IPS DF 6.9 (cell line): ENCODE data around the gene NUDT14.

Source experiments
- DNase-seq: peaks from one replicate; pipeline ENCODE4 v3.0.0-alpha.2; 2013; ENCODE audit warnings: low read depth, low spot score
- H3K27ac ChIP-seq: one replicate; pipeline ENCODE4 v1.5.1; 2013; ENCODE audit warnings: low read length, control low read depth
- H3K27me3 ChIP-seq: 2 replicates; pipeline ENCODE4 v1.6.1; 2013; ENCODE audit warnings: mild to moderate bottlenecking, low read length; ENCODE audit not compliant: control insufficient read depth, insufficient read depth
- H3K36me3 ChIP-seq: 2 replicates; pipeline ENCODE4 v1.6.1; 2013; ENCODE audit warnings: low read length; ENCODE audit not compliant: control insufficient read depth, insufficient read depth
- H3K4me1 ChIP-seq: 2 replicates; pipeline ENCODE4 v1.6.1; 2013; ENCODE audit warnings: low read length; ENCODE audit not compliant: control insufficient read depth, insufficient read depth
- H3K4me3 ChIP-seq: 2 replicates; pipeline ENCODE4 v1.5.1; 2013; ENCODE audit warnings: mild to moderate bottlenecking, low read length
- H3K9me3 ChIP-seq: 2 replicates; pipeline ENCODE4 v1.6.1; 2013; ENCODE audit warnings: low read length, inconsistent platforms; ENCODE audit not compliant: control insufficient read depth, insufficient read depth
- WGBS: extraction: QIAGEN DNeasy Blood & Tissue Kit; methylation state at CpG from one replicate; pipeline ENCODE4 v1.1.7; 2013; ENCODE audit warnings: mixed read lengths, missing lambda C conversion rate; ENCODE audit not compliant: insufficient read length, insufficient coverage; 5-methylcytosine and 5-hydroxymethylcytosine counted together

NUDT14 gene

DNA sequence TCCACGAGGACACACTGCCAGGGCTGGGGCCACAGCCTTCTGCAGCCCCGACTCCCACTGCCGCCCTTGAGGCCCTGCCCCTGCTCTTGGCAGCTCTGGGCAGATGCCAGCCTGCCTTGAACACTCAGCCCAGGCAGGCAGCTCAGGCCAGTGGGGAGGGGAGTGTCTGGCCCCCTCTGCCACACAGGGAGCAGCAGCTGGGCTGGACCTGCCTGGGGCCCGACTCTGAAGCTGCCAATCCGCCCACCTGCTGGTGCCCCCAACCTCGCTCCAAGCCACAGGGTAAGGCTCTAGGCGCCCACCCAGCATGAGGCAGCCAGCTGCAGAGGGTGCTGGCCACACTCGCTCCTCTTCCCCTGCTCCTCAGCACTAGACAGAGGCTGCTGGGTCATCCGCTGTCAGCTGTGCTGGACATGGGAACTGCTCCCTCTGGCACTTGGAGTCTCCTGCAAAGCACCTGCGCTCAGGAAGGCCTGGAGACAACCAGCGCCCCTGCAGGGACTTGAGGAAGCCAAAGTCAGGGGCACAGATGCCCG is 24.6 kb upstream of the NUDT14 start:
- WGBS = no CpG with 5 or more reads among the region's 12 CpGs
- Histone ChIP-seq H3K4me1 (peaks cover 2% of the 10 kb centered on the region; the same call in 1 of the 2 replicates), H3K4me3 (no peak overlapping the region), H3K27ac (no peak overlapping the region), H3K27me3 (no peaks in the 10 kb centered on the region), H3K9me3 (no peaks in the 10 kb centered on the region), H3K36me3 (peaks cover 3% of the 10 kb centered on the region; the same call in 1 of the 2 replicates)
- no peak for DNase-seq

DNA sequence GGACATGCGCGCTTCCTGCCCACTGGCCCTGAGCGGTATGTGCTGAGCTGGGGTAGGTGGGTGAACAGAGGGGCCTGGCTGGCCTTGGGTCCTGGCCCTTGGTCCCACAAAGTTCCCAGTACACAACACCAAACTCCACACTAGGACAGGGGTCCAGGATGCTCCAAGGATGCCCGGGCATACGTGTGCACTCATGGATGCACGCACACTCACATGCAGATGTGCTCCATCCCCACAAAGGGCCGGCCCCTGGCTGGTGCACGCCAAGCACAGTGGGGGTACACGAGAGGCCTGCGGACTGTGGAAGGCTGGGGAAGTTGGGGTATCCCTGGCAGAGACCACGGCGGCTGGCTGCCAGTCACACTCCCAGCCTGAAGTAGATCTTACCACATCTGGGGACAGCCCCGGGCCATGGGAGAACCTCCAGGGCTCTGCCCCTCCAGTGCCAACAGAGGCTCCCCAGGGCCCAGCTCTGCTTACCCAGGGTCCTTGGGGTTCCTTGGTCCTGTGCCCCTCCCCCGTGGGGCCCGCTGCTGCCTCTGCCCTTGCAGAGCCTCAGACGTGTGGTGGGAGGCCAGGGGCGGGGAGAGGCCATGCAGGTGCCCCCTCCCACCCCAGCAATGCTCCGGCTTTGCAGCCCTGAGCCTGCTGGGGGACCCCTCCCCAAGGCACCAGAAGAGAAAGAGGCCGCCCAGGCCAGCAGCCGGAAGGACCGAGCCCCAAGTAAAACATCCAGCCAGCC is 24.0 kb upstream of the NUDT14 start:
- WGBS = no CpG with 5 or more reads among the region's 21 CpGs

DNA sequence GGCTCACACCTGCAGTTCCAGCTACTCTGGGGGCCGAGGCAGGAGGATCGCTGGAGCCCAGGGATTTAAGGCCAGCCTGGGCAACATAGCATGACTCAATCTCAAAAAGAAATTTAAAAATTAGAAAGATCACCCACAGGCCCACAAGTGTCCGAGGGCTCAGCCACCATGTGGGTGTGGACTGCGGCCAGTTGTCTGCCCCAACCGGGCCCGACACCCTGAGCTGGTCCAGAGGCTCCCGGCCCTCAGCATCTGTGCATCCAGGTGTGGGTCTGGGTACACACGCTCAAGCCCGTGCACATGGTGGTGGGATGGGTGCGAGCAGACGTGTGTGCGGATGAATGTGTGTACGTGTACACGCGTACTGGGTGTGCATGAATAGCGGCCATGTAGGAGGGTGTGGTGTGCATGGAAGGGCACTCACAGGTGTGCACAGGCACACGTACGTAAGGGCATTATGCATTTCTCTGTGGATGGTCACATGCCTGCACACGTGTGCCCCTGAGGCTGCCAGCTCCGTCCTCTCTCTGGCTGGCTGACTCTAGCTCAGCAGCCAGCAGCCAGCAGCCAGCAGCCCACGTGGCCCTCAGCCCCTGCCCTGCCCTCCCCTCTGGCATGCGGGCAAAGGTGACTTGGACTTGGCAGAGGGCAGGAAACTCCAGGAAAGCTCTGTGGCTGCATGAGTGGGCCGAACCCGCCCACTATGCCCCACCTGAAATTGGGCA is 23.3 kb upstream of the NUDT14 start:
- peaks cover 3% of the 10 kb centered on the region; the same call in 1 of the 2 replicates for H3K36me3 ChIP-seq
- no peaks in the 10 kb centered on the region for H3K27me3 ChIP-seq
- no peak overlapping the region for H3K4me3 ChIP-seq
- H3K27ac ChIP-seq = no peak overlapping the region
- no peak for DNase-seq
- no CpG with 5 or more reads among the region's 24 CpGs for WGBS
- H3K9me3 ChIP-seq = no peaks in the 10 kb centered on the region
- peaks cover 2% of the 10 kb centered on the region; the same call in 1 of the 2 replicates for H3K4me1 ChIP-seq

More for the DNA sequence above, 24.0 kb upstream of the NUDT14 start:
- peaks cover 3% of the 10 kb centered on the region; the same call in 1 of the 2 replicates for H3K36me3 ChIP-seq
- no peak for DNase-seq
- H3K27ac ChIP-seq = no peak overlapping the region
- peaks cover 2% of the 10 kb centered on the region; the same call in 1 of the 2 replicates for H3K4me1 ChIP-seq
- no peak overlapping the region for H3K4me3 ChIP-seq
- no peaks in the 10 kb centered on the region for H3K9me3 ChIP-seq
- H3K27me3 ChIP-seq = no peaks in the 10 kb centered on the region

DNA sequence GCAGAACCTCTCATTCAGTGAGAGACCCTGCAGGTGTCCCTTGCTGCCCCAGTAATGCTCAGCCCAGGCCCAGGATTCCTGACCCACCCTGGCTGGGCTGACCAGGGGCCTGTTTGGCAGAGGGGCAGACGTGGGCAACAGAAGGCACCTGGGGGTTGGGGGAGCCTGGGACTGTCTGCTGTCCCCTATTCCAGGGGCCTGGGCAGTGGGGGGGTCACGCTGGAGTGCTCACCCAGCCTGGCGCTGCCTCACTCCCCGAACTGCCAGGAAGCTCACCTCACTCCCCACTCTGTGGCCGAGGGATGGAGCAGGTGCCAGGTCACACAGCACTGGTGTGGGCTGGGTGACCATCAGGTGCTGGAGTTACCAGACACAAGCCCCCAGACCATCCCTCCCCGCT is 22.6 kb upstream of the NUDT14 start:
- no peak overlapping the region for H3K4me3 ChIP-seq
- H3K27me3 ChIP-seq = no peaks in the 10 kb centered on the region
- peaks cover 2% of the 10 kb centered on the region; the same call in 1 of the 2 replicates for H3K4me1 ChIP-seq
- peaks cover 3% of the 10 kb centered on the region; the same call in 1 of the 2 replicates for H3K36me3 ChIP-seq
- DNase-seq = no peak
- no CpG with 5 or more reads among the region's 6 CpGs for WGBS
- no peak overlapping the region for H3K27ac ChIP-seq
- no peaks in the 10 kb centered on the region for H3K9me3 ChIP-seq

DNA sequence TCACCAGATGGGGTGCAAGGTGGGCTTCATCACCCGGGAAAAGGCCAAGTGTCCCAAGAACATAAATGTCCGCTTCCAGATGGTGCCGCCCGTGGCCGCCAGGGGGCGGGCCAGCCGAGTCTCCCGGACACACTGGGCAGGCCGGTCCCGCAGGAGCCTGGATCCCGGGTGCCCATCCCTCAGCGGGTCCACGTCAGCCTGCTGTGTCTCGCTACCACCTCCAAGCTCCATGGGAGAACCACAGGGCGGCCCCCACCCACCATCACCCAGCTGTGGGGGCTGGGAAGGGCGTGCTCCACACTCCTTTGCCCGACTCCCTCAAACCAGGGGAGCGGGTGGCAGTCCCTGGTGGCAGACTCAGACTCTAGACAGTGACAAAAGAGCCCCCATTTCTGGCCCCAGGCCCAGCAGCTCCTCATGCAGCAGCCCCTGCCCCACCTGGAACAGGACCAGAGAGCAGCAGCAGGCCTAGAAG is 22.0 kb upstream of the NUDT14 start:
- Histone ChIP-seq H3K27ac (no peak overlapping the region), H3K4me3 (no peak overlapping the region), H3K36me3 (peaks cover 3% of the 10 kb centered on the region; the same call in 1 of the 2 replicates), H3K27me3 (no peaks in the 10 kb centered on the region), H3K9me3 (no peaks in the 10 kb centered on the region), H3K4me1 (peaks cover 2% of the 10 kb centered on the region; the same call in 1 of the 2 replicates)
- DNase-seq = no peak
- no CpG with 5 or more reads among the region's 18 CpGs for WGBS

DNA sequence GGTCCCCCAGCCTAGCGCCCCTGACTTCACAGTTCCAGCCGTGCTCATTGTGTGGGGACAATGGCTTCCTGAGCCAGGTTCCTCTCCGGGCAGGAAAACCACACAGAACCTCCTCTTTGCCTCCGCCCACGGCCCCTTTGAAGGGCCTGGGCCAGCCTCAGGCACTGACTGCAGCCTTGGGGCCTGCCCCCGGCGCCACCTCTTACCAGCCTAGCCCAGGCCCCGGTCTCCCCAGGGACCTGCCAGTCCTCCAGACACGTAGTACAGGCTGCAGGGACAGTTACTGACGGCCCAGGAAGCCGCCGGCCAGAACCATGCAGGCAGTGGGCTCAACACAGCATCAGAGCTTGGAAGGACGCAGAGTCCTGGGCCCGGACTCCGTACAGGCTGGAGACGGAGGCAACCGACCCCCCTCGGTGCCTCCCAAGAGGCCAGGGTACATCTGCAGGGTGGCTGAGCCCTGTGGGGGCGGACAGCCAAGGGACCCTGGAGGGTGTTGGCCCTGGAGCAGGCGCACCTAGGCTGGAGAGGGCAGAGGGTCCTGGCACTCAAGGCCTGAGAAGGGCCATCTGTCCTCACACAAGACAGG is 20.9 kb upstream of the NUDT14 start:
- Histone ChIP-seq H3K36me3 (peaks cover 3% of the 10 kb centered on the region; the same call in 1 of the 2 replicates), H3K9me3 (no peaks in the 10 kb centered on the region), H3K27me3 (no peaks in the 10 kb centered on the region), H3K4me3 (no peak overlapping the region), H3K4me1 (peaks cover 2% of the 10 kb centered on the region; the same call in 1 of the 2 replicates), H3K27ac (no peak overlapping the region)
- DNase-seq = no peak
- WGBS = no CpG with 5 or more reads among the region's 20 CpGs

DNA sequence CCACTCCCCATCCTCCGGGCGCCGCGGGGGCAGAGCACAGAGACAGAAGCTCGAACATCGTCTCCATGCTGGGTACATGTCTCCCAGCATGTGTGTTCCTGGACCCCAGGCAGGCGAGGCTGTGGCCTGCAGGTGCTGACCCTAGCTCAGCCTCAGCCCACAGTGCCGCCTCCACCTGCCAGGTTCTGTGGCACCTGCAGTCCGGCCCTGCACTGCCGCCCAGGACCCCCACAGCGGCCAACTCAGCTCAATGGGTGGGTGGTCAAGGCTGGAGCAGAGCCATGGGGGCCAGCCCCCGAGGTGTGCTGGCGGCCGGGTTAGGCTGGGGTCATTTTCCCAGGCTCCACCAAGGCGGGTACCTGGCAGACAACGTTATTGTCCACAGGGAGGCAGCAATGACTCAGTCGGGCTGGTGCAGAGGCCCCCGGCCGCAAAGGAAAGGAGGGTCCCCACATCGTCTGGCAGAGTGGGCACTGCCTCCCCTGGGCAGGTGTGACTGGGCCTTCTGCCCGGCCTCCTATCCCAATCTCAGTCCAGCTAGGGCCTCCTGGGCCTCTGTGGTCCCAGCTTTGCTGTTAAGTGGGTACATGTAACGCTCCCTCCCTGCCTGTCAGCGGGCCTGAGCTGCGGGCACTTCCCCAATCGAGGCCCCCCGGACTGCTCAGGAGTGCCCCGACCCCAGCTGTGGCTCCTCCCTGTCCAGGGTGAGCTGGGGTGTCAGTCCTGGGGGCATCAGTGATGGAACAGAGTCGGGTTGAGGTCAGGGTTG is 20.2 kb upstream of the NUDT14 start:
- WGBS = no CpG with 5 or more reads among the region's 28 CpGs
- no peak overlapping the region for H3K27ac ChIP-seq
- peaks cover 2% of the 10 kb centered on the region; the same call in 1 of the 2 replicates for H3K4me1 ChIP-seq
- no peaks in the 10 kb centered on the region for H3K27me3 ChIP-seq
- no peaks in the 10 kb centered on the region for H3K9me3 ChIP-seq
- no peak for DNase-seq
- H3K36me3 ChIP-seq = peaks cover 3% of the 10 kb centered on the region; the same call in 1 of the 2 replicates
- no peak overlapping the region for H3K4me3 ChIP-seq

DNA sequence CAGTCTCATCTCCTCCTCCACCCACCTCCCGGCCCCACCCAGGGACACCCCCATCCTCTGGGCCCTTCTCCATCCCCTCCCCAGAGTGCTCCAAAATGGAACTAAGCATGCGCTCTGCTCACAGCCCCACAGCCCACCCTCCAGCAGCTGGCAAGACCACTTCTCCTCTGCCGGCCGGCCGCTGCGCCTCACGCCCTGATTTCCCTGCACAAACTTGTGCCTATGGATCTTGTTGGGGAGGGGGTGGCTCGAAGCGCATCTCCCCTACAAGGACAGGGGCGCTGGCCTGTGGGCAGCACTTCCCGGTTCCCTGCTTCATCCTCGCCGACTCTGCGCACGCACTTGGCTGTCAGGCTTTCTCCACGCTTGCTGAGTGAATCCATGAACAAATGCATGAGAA is 19.5 kb upstream of the NUDT14 start:
- Histone ChIP-seq H3K36me3 (peaks cover 3% of the 10 kb centered on the region; the same call in 1 of the 2 replicates), H3K27me3 (no peaks in the 10 kb centered on the region), H3K27ac (no peak overlapping the region), H3K9me3 (no peaks in the 10 kb centered on the region), H3K4me3 (no peak overlapping the region), H3K4me1 (peaks cover 6% of the 10 kb centered on the region; the same call in 1 of the 2 replicates)
- DNase-seq = no peak
- no CpG with 5 or more reads among the region's 16 CpGs for WGBS

DNA sequence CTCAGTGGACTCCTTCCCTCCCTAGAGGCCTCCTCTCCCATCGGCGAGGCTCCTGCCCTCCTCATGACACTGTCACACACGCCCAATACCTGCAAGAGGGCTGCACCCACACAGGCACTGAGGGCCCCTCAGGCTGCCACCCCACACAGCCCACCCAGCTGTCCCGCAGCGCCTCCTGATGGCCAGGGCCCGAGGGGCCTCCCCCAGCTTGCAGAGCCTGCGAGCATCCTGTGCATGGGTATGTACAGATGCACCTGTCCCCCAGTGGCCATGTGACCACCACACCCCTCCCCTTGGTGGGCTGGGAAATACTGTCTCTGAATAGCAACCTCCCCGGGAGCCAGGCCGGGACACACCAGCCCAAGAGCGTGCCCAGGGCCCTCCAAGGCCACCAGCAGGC is 19.0 kb upstream of the NUDT14 start:
- DNase-seq = no peak
- H3K4me1 ChIP-seq = peaks cover 6% of the 10 kb centered on the region; the same call in 1 of the 2 replicates
- WGBS = no CpG with 5 or more reads among the region's 10 CpGs
- no peak overlapping the region for H3K27ac ChIP-seq
- H3K4me3 ChIP-seq = no peak overlapping the region
- peaks cover 3% of the 10 kb centered on the region; the same call in 1 of the 2 replicates for H3K36me3 ChIP-seq
- H3K27me3 ChIP-seq = no peaks in the 10 kb centered on the region
- H3K9me3 ChIP-seq = no peaks in the 10 kb centered on the region
